ENCODE results near the gene DDX23.

The DDX23 gene

GRCh38 chr12:48815126-48816110 is 36.5 kb downstream of the DDX23 start:
- peak; percentile 33 for ATAC-seq (replicated peaks)
- Mint-ChIP-seq H3K27ac (peak overlapping the region; percentile 91 to 93), H3K9me3 (no peaks in the 10 kb centered on the region), H3K27me3 (no peaks in the 10 kb centered on the region), H3K36me3 (ENCODE audit: insufficient read depth) (peaks cover 9% of the 10 kb centered on the region), H3K4me3 (peak overlapping the region; percentile 93 to 94), H3K4me1 (ENCODE audit: low read depth in 2 of 2) (peaks cover 35 to 37% of the 10 kb centered on the region in 2 donors)
- no peak for DNase-seq

- ATAC-seq (replicated peaks) (peak; percentile 74), DNase-seq (peak; percentile 73 to 82 (median 74))
- Mint-ChIP-seq H3K27ac (peak overlapping the region; percentile 91 to 93), H3K4me3 (peak overlapping the region; percentile 93 to 94), H3K27me3 (no peaks in the 10 kb centered on the region), H3K9me3 (no peaks in the 10 kb centered on the region), H3K36me3 (ENCODE audit: insufficient read depth) (peaks cover 9% of the 10 kb centered on the region), H3K4me1 (ENCODE audit: low read depth in 2 of 2) (peaks cover 35% of the 10 kb centered on the region in 2 donors)
These were observed 37.5 kb downstream of the DDX23 start for GRCh38 chr12:48814262-48815125.

GRCh38 chr12:48813465-48814261 is 38.3 kb downstream of the DDX23 start:
- peaks cover 9% of the 10 kb centered on the region for H3K36me3 Mint-ChIP-seq (ENCODE audit: insufficient read depth)
- no peaks in the 10 kb centered on the region for H3K9me3 Mint-ChIP-seq
- ATAC-seq (replicated peaks) = no peak
- H3K4me1 Mint-ChIP-seq (ENCODE audit: low read depth in 2 of 2) = peaks cover 28 to 30% of the 10 kb centered on the region in 2 donors
- no peaks in the 10 kb centered on the region for H3K27me3 Mint-ChIP-seq
- H3K4me3 Mint-ChIP-seq = peak overlapping the region; percentile 93 to 94
- H3K27ac Mint-ChIP-seq = peak overlapping the region; percentile 91 to 93
- DNase-seq = no peak

GRCh38 chr12:48812389-48812788 is 39.6 kb downstream of the DDX23 start:
- H3K4me3 Mint-ChIP-seq = peak overlapping the region; percentile 52 to 62

GRCh38 chr12:48811437-48812090 is 40.4 kb downstream of the DDX23 start:
- no peak for DNase-seq
- peaks cover 6% of the 10 kb centered on the region for H3K36me3 Mint-ChIP-seq (ENCODE audit: insufficient read depth)
- H3K4me3 Mint-ChIP-seq = no peak overlapping the region
- peaks cover 15 to 21% of the 10 kb centered on the region in 2 donors for H3K4me1 Mint-ChIP-seq (ENCODE audit: low read depth in 2 of 2)
- H3K27me3 Mint-ChIP-seq = no peaks in the 10 kb centered on the region
- no peaks in the 10 kb centered on the region for H3K9me3 Mint-ChIP-seq
- no peak for ATAC-seq (replicated peaks)
- peak overlapping the region; percentile 53 to 84 for H3K27ac Mint-ChIP-seq

More at GRCh38 chr12:48812389-48812788, 39.6 kb downstream of the DDX23 start:
- ATAC-seq (replicated peaks) (no peak), DNase-seq (no peak)
- Mint-ChIP-seq H3K9me3 (no peaks in the 10 kb centered on the region), H3K4me1 (ENCODE audit: low read depth in 2 of 2) (peaks cover 20 to 26% of the 10 kb centered on the region in 2 donors), H3K27ac (peak overlapping the region; percentile 84 to 85), H3K27me3 (no peaks in the 10 kb centered on the region), H3K36me3 (ENCODE audit: insufficient read depth) (peaks cover 6% of the 10 kb centered on the region)

GRCh38 chr12:48810903-48811431 is 41.0 kb downstream of the DDX23 start:
- Mint-ChIP-seq H3K4me3 (no peak overlapping the region), H3K27ac (peak overlapping the region; percentile 53 to 84), H3K4me1 (ENCODE audit: low read depth in 2 of 2) (peaks cover 10 to 16% of the 10 kb centered on the region in 2 donors), H3K9me3 (no peaks in the 10 kb centered on the region), H3K27me3 (no peaks in the 10 kb centered on the region), H3K36me3 (ENCODE audit: insufficient read depth) (peaks cover 6% of the 10 kb centered on the region)
- no peak for DNase-seq
- ATAC-seq (replicated peaks) = no peak

- Mint-ChIP-seq H3K36me3 (ENCODE audit: insufficient read depth) (no peaks in the 10 kb centered on the region), H3K4me1 (ENCODE audit: low read depth in 2 of 2) (no peaks in the 10 kb centered on the region), H3K4me3 (no peak overlapping the region), H3K9me3 (no peaks in the 10 kb centered on the region), H3K27ac (no peak overlapping the region), H3K27me3 (no peaks in the 10 kb centered on the region)
- ATAC-seq (replicated peaks) (no peak), DNase-seq (no peak)
These were observed 44.0 kb downstream of the DDX23 start for GRCh38 chr12:48807981-48808380.

GRCh38 chr12:48803675-48804074 is 48.3 kb downstream of the DDX23 start:
- no peak overlapping the region for H3K4me3 Mint-ChIP-seq
- no peaks in the 10 kb centered on the region for H3K36me3 Mint-ChIP-seq (ENCODE audit: insufficient read depth)
- H3K4me1 Mint-ChIP-seq (ENCODE audit: low read depth in 2 of 2) = no peaks in the 10 kb centered on the region
- ATAC-seq (replicated peaks) (no peak), DNase-seq (no peak)
- no peak overlapping the region for H3K27ac Mint-ChIP-seq
- peaks cover 5 to 16% of the 10 kb centered on the region in 2 donors for H3K27me3 Mint-ChIP-seq
- no peaks in the 10 kb centered on the region for H3K9me3 Mint-ChIP-seq

GRCh38 chr12:48800971-48801370 is 51.0 kb downstream of the DDX23 start:
- H3K4me1 Mint-ChIP-seq (ENCODE audit: low read depth in 2 of 2) = no peaks in the 10 kb centered on the region
- H3K9me3 Mint-ChIP-seq = no peaks in the 10 kb centered on the region
- H3K4me3 Mint-ChIP-seq = no peak overlapping the region
- peaks cover 5 to 16% of the 10 kb centered on the region in 2 donors for H3K27me3 Mint-ChIP-seq
- no peaks in the 10 kb centered on the region for H3K36me3 Mint-ChIP-seq (ENCODE audit: insufficient read depth)
- H3K27ac Mint-ChIP-seq = no peak overlapping the region
- DNase-seq = no peak
- ATAC-seq (replicated peaks) = no peak

GRCh38 chr12:48800457-48800856 is 51.5 kb downstream of the DDX23 start:
- Mint-ChIP-seq H3K9me3 (no peaks in the 10 kb centered on the region), H3K4me1 (ENCODE audit: low read depth in 2 of 2) (no peaks in the 10 kb centered on the region), H3K36me3 (ENCODE audit: insufficient read depth) (no peaks in the 10 kb centered on the region), H3K27me3 (peaks cover 9 to 16% of the 10 kb centered on the region in 2 donors), H3K4me3 (no peak overlapping the region), H3K27ac (no peak overlapping the region)
- DNase-seq (no peak), ATAC-seq (replicated peaks) (no peak)

- H3K27me3 Mint-ChIP-seq = peaks cover 16% of the 10 kb centered on the region in 2 donors
- no peaks in the 10 kb centered on the region for H3K36me3 Mint-ChIP-seq (ENCODE audit: insufficient read depth)
- no peaks in the 10 kb centered on the region for H3K9me3 Mint-ChIP-seq
- DNase-seq = no peak
- H3K4me3 Mint-ChIP-seq = no peak overlapping the region
- H3K27ac Mint-ChIP-seq = no peak overlapping the region
- peaks cover 0 to 5% of the 10 kb centered on the region in 2 donors for H3K4me1 Mint-ChIP-seq (ENCODE audit: low read depth in 2 of 2)
- no peak for ATAC-seq (replicated peaks)
These were observed 55.0 kb downstream of the DDX23 start for GRCh38 chr12:48796976-48797375.
